ENCODE results near the gene PRKACG. TPM values are rescaled to one million over a fixed set of nuclear protein-coding genes. Genes with fewer than 3 reads are reported as not detected.

PRKACG gene
- total RNA-seq, 1 donor from 2014 or later: not detected

Other genes with a start within 250 kb of the PRKACG start
- 0.65 and 1.2 TPM in 2 replicates for gene FXN, start 21.6 kb upstream of the PRKACG start, total RNA-seq
- 46.0 and 48.4 TPM in 2 replicates for gene TJP2, start 160.2 kb upstream of the PRKACG start, total RNA-seq